Activated CD4-positive, alpha-beta T cell treated with anti-CD3 and anti-CD28 coated beads, Interleukin-2, amount 10 ng/mL, durations not matched to agents 24 days and 14 days (primary cell): ENCODE data around the gene IDUA. TPM values are rescaled to one million over a fixed set of nuclear protein-coding genes. Genes with fewer than 3 reads are reported as not detected.
"Not testable (repeated sequence)": the region's sequence is repeated elsewhere in the genome, so short reads cannot be mapped to it uniquely, and the experiment has no call there.

Source experiments
- DNase-seq: peaks from one replicate; pipeline ENCODE4 v3.0.0; 2022
- H3K27ac Mint-ChIP-seq: one replicate; pipeline ENCODE4 v1.8.0; 2022; ENCODE audit warnings: mild to moderate bottlenecking, mixed read lengths
- H3K27me3 Mint-ChIP-seq: one replicate; pipeline ENCODE4 v1.8.0; 2022; ENCODE audit warnings: mixed read lengths
- H3K36me3 Mint-ChIP-seq: one replicate; pipeline ENCODE4 v1.8.0; 2022; ENCODE audit warnings: low read depth, mild to moderate bottlenecking, mixed read lengths
- H3K4me1 Mint-ChIP-seq: one replicate; pipeline ENCODE4 v1.8.0; 2021; ENCODE audit warnings: mixed read lengths
- H3K4me3 Mint-ChIP-seq: one replicate; pipeline ENCODE4 v1.8.0; 2022; ENCODE audit warnings: mild to moderate bottlenecking, moderate library complexity, mixed read lengths
- H3K9me3 Mint-ChIP-seq: one replicate; pipeline ENCODE4 v1.8.0; 2021; ENCODE audit warnings: mixed read lengths
- intact Hi-C: fragments of 100-400 bp; cut with micrococcal nuclease; formaldehyde crosslinking; loops from one replicate; pipeline ENCODE4 v1.15.1; 2023
- total RNA-seq: library from RNA; stranded (reverse); gene quantifications from 2 replicates; pipeline ENCODE4 v1.2.3, GENCODE V29; 2022

The IDUA gene
- total RNA-seq, 1 donor from 2014 or later, result 30.4 TPM

DNA sequence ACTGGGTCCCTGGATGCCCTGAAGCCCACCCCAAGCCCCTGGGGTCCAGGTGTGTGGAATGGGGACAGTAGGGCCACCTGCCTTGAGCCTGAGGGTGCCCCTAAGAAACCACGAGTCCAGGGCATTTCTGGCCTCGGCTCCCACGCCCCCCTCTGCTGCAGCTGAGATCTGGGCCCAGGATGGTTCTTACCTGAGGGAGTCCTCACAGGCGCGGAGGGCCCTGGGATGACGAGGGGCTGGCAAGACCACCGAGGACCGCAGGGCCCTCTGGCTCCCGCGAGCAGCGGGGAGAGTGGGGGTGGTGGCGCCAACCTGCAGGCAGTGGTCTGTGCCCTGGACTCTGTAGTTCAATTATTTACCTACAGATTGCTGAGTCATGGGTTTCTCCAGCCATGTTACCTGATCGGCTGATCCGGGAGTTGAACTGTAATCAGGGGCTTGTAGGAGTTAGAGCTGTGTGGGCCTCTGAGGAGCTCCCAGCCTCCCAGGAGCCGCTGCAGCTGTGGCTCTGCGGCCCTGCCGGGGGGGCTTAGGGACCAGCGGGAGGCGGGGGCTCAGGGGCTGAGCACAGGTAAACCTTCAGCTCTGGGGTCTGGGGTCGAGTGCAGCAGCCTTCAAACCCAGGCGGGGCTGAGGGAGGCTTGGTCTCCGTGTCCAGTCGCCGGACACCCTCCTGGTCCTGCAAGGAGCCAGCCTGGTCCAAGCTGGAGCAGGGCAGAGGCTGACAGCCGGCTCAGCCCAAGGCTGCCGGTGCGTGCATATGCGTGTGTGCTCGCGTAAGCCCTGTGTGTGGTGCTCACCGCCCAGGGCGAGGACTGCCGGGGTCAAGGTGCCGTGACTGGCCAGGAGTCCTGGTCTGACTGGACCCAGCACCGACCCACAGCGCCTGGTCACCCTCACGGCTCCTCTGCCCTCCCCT, 6.5 kb downstream of the IDUA start, which contains the start of gene SLC26A1:
Gene SLC26A1, minus strand, starts transcription at position 294 of the 919 bp plus-strand sequence. CDS start 1,701 bp downstream, outside the sequence.
- Mint-ChIP-seq H3K4me3 (no peak within 1 kb of the TSS), H3K4me1 (no peaks in the 10 kb centered on the region), H3K36me3 (no peaks in the 10 kb centered on the region), H3K27me3 (peaks cover 12% of the 10 kb centered on the region), H3K9me3 (no peaks in the 10 kb centered on the region), H3K27ac (no peak within 1 kb of the TSS)
- no peak for DNase-seq
- intact Hi-C loops, result no loop called here

DNA sequence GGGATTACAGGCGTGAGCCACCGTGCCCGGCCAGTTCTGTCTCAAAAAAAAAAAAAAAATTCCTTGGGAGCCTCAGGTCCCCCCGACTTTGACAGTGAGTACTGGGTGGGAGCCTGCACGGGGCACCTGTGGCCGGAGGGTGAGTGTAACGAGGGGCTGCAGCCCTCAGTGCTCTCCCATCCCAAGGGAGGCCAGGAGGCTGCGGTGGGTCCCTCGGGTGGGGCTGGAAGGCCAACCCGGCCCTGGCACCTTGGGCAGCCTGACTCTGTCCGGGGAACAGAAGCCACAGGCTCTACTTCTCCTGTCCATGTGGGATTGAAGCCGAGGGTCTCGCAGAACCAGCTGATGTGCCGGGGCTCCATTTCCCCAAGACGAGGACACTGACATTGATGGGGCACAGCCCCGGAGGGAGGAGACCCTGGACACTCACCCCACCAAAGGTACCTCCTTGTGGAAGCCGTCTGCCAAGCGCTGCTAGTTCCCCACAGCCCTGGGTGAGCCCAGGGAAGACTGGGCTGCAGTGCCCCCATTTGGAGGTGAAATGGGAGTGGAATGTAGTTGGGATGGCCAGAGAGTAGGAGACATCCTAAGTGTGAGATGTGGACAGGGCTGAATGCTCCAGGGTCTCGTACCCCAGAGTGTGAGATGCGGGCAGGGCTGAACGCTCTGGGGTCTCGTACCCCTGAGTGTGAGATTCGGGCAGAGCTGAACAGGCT, 8.6 kb downstream of the IDUA start:
- intact Hi-C loops, result no loop called here
- DNase-seq, result no peak
- Mint-ChIP-seq H3K27me3 (peaks cover 22% of the 10 kb centered on the region), H3K9me3 (no peaks in the 10 kb centered on the region), H3K27ac (no peak overlapping the region), H3K4me3 (no peak overlapping the region), H3K4me1 (no peaks in the 10 kb centered on the region), H3K36me3 (no peaks in the 10 kb centered on the region)

DNA sequence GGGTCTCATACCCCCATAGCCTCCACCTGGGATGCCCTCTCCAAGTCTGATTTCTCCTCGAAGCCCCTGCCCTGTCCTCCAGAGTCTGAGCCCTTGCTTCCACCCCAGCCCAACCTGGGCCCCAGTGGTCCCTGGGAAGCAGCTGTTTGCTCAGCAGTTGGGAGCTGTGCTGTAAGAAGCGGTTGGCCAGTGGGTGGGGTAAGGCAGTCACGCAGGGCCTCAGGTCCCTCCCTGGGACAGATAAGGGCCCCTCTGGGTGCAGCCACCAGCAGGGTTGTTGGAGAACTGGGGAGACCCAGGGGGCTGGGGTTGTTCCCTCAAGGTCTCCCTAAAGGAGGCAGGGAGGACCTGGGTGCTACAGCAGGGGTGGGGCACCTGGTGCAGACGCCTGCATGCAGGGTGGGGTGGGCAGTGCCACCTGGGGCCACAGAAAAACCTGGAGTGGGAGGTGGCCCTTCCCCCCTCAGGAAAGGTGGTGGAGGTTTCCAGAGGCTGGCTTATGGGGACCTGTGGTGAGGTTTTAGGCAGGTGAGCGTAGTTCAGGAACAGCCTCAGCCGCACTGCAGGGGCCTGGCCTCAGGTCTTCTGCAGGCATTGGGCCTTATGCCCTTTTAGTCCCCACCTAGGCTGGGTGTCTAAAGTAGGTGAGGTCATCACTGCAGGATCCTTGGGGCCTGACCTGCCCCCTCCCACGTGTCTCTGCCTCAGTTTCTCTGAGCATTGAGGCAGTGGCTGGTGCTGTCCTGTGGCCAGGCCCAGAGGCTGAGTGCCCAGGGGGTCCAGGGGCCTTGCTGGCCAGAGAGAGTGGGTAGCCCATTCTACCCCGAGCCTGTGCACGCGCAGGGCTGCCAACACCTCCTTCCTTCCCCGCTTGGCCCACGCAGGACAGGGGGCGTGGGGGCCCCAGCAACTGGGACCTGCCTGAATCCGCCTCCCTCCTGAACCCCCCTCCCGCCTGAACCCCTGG, 9.5 kb downstream of the IDUA start:
- no peaks in the 10 kb centered on the region for H3K4me1 Mint-ChIP-seq
- H3K9me3 Mint-ChIP-seq, result no peaks in the 10 kb centered on the region
- no peak overlapping the region for H3K4me3 Mint-ChIP-seq
- H3K36me3 Mint-ChIP-seq, result no peaks in the 10 kb centered on the region
- H3K27me3 Mint-ChIP-seq, result peaks cover 26% of the 10 kb centered on the region
- no peak overlapping the region for H3K27ac Mint-ChIP-seq
- intact Hi-C loops, result no loop called here
- no peak for DNase-seq

DNA sequence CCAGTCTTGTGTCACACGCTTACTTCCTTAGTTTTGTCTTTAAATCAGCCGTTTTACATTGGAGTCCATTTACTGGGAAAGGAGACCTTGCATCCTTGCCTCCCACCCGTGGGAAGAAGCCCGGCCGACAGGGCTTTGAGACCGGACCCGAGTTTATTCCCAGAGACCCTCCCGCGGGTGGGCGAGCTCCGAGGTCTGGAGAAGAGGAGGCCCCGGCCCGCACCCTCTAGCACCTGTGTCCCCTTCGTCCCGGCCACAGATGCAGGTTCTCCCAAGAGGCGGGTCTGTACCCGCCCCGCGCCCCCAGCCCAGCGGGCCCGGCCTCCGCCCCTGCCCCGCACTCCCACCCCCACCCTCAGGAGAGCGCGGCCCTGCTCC, 10.1 kb downstream of the IDUA start:
- intact Hi-C loops, result no loop called here
- no peak for DNase-seq
- H3K36me3 Mint-ChIP-seq, result no peaks in the 10 kb centered on the region
- peaks cover 28% of the 10 kb centered on the region for H3K27me3 Mint-ChIP-seq
- H3K27ac Mint-ChIP-seq, result no peak overlapping the region
- H3K4me1 Mint-ChIP-seq, result no peaks in the 10 kb centered on the region
- H3K4me3 Mint-ChIP-seq, result no peak overlapping the region
- H3K9me3 Mint-ChIP-seq, result no peaks in the 10 kb centered on the region

DNA sequence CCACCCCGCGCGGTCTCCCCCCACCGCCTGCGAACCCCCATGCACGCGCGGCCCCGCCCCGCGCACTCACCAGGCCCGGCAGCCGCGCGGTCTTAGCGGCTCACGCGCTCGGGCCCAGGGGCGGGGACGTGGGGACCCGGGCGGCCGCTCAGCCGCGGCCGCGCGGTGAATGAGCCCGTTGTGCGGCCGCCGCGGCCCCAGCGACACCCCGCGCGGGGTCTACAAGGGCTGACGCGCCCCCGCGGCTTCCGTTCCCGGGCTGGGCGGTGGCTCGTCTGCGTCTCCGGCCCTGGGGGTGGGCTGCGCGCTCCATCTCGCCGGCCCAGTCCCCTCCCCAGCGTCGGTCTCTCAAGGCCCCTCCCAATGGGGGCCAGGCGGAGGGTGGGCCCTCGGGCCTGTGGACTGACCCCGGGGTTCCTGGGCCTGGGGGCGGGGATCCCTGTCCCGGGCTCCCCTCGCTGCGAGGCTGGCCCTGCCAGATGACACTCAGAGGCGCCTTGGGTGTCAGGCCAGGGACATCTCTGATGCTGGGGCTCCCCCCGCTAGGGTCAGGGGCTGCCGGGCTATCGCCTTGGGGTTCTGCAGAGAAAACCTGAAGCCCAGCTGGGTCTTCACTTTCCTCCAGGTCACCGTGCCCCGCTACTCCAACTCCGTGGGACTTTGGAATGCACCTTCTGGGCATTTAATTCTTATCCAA, 10.7 kb downstream of the IDUA start:
- Mint-ChIP-seq H3K27me3 (peaks cover 30% of the 10 kb centered on the region), H3K4me1 (no peaks in the 10 kb centered on the region), H3K9me3 (no peaks in the 10 kb centered on the region), H3K4me3 (no peak overlapping the region), H3K36me3 (no peaks in the 10 kb centered on the region), H3K27ac (no peak overlapping the region)
- no peak for DNase-seq
- intact Hi-C loops, result no loop called here

DNA sequence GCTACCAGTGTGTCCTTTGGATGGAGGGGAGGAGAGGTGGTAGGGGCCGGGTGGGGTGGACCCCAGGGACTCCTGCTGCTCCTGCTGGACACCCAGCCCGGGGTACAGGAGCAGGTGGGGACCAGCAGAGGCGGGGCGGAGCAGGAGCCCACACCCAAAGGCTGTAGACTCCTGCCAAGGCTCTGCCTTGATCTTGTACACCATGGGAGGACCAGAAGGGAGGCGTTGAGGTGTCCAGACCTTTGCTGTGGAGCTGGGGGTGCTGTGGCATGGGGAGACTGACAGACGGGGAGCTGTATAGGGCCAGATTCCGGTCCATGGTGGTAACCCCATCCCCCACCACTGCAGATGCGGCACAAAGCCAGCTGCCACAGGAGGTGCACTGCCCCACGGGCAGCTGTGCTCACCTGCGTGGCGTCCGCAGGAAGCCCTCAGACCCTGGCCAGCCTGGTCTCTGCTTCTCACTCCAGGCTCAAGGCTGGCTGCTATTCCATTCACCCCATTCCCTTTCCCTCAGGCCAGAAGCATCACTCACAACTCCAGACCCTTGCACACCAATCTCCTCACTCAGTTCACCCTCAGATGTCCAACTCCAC, 11.3 kb downstream of the IDUA start:
- no peak overlapping the region for H3K27ac Mint-ChIP-seq
- no peak overlapping the region for H3K4me3 Mint-ChIP-seq
- H3K4me1 Mint-ChIP-seq, result no peaks in the 10 kb centered on the region
- no peak for DNase-seq
- H3K27me3 Mint-ChIP-seq, result peaks cover 30% of the 10 kb centered on the region
- intact Hi-C loops, result no loop called here
- H3K9me3 Mint-ChIP-seq, result no peaks in the 10 kb centered on the region
- no peaks in the 10 kb centered on the region for H3K36me3 Mint-ChIP-seq

DNA sequence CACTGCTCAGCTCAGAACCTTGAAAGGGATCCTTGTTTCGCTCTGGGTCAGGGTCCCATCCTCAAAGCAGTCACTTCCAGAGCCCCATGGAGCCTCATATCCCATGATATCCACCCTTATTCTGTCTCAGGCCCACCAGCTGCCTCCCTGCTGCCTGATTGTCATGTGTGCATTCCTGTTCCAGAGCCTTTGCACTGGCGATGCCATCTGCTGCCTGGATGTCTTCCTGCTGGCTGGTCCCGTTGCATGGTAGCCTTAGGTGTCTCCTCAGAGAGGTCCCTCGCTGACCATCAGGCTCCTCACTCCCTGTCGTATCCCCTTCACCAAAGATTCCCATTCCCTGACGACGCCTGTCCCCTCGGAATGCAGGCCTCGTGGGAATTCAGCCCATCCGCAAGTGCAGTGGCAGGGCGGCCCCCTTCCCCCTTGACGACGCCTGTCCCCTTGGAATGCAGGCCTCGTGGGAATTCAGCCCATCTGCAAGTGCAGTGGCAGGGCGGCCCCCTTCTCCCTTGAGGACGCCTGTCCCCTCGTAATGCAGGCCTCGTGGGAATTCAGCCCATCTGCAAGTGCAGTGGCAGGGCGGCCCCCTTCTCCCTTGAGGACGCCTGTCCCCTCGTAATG, 12.5 kb downstream of the IDUA start:
- H3K9me3 Mint-ChIP-seq, H3K4me3 Mint-ChIP-seq, H3K36me3 Mint-ChIP-seq, DNase-seq, H3K4me1 Mint-ChIP-seq, H3K27ac Mint-ChIP-seq, intact Hi-C loops: not testable (repeated sequence)
- H3K27me3 Mint-ChIP-seq, result peaks cover 33% of the 10 kb centered on the region

DNA sequence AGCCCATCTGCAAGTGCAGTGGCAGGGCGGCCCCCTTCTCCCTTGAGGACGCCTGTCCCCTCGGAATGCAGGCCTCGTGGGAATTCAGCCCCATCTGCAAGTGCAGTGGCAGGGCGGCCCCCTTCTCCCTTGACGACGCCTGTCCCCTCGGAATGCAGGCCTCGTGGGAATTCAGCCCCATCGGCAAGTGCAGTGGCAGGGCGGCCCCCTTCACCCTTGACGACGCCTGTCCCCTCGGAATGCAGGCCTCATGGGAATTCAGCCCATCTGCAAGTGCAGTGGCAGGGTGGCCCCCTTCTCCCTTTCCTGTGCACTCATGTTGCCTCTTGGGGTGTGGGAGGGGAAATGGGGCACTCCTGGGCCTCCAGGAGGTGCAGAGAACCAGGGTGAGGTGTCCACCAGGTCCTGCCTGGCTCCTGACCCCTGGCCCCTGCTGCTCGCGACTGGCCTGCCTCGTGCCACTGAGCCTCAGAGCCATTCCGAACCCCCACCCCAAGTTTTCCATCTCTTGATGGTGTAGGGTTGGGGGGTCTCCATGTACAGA, 13.1 kb downstream of the IDUA start:
- no peak overlapping the region for H3K27ac Mint-ChIP-seq
- H3K9me3 Mint-ChIP-seq, result no peaks in the 10 kb centered on the region
- H3K4me1 Mint-ChIP-seq, result no peaks in the 10 kb centered on the region
- intact Hi-C loops, result no loop called here
- peaks cover 35% of the 10 kb centered on the region for H3K27me3 Mint-ChIP-seq
- no peak overlapping the region for H3K4me3 Mint-ChIP-seq
- no peaks in the 10 kb centered on the region for H3K36me3 Mint-ChIP-seq
- no peak for DNase-seq

DNA sequence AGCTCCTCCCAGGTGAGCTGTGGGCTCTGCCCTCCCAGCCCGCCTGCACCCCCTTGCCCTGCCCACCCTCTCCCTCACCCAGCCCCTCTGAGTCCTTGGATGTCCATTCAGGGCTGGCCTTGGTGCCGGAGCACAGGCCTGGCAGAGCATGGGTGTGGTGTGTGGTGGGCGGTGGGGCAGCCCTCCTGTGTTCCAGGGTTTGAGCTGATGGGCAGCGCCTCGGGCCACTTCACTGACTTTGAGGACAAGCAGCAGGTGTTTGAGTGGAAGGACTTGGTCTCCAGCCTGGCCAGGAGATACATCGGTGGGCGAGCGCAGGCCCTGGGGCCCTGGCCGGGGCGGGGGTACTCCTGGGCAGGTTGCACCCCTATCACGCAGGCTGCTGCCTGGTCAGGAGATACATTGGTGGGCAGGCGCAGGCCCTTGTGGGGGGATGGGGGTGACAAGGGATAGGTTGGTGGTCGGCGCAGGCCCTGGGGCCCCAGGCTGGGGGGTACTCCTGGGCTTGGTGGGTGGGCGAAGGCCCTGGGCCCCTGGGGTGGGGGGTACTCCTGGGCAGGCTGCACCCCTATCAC, 13.9 kb downstream of the IDUA start:
- H3K4me3 Mint-ChIP-seq, result no peak overlapping the region
- intact Hi-C loops, result no loop called here

DNA sequence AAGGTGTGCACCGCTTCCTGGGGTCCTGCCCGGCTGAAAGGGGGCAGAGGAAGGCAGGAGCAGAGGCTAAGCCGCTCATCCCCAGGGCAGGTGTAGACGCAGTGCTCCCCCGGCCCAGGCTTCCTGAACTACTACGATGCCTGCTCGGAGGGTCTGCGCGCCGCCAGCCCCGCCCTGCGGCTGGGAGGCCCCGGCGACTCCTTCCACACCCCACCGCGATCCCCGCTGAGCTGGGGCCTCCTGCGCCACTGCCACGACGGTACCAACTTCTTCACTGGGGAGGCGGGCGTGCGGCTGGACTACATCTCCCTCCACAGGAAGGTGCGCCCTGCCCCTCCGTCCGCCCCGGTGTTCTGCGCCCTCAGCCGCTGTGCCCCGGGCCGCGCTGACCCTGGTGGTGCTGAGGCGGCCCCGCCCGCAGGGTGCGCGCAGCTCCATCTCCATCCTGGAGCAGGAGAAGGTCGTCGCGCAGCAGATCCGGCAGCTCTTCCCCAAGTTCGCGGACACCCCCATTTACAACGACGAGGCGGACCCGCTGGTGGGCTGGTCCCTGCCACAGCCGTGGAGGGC, 14.8 kb downstream of the IDUA start:
- no peaks in the 10 kb centered on the region for H3K36me3 Mint-ChIP-seq
- H3K4me1 Mint-ChIP-seq, result no peaks in the 10 kb centered on the region
- H3K4me3 Mint-ChIP-seq, result no peak overlapping the region
- H3K9me3 Mint-ChIP-seq, result no peaks in the 10 kb centered on the region
- H3K27me3 Mint-ChIP-seq, result peaks cover 38% of the 10 kb centered on the region
- intact Hi-C loops, result no loop called here
- DNase-seq, result no peak
- H3K27ac Mint-ChIP-seq, result no peak overlapping the region

More for the DNA sequence above, 13.9 kb downstream of the IDUA start:
- no peaks in the 10 kb centered on the region for H3K4me1 Mint-ChIP-seq
- H3K27me3 Mint-ChIP-seq, result peaks cover 36% of the 10 kb centered on the region
- no peak for DNase-seq
- no peak overlapping the region for H3K27ac Mint-ChIP-seq
- H3K36me3 Mint-ChIP-seq, result no peaks in the 10 kb centered on the region
- H3K9me3 Mint-ChIP-seq, result no peaks in the 10 kb centered on the region

DNA sequence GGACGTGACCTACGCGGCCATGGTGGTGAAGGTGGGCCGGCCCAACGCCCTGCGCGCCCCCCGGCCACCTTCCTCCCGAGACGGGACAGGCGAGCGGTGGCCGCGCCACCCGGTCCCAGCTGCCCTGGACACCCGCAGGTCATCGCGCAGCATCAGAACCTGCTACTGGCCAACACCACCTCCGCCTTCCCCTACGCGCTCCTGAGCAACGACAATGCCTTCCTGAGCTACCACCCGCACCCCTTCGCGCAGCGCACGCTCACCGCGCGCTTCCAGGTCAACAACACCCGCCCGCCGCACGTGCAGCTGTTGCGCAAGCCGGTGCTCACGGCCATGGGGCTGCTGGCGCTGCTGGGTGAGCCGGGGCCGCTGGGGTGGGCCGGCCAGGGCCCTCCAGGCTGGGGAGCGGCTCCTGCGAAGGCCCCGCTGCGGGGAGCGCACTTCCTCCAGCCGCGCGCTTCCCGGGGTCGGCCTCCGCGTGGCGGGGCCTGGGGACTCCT, 15.3 kb downstream of the IDUA start:
- DNase-seq, result no peak
- Mint-ChIP-seq H3K4me3 (no peak overlapping the region), H3K27me3 (peaks cover 39% of the 10 kb centered on the region), H3K36me3 (peaks cover 2% of the 10 kb centered on the region), H3K9me3 (no peaks in the 10 kb centered on the region), H3K4me1 (no peaks in the 10 kb centered on the region), H3K27ac (no peak overlapping the region)
- intact Hi-C loops, result no loop called here
